Stimulated activated naive CD8-positive, alpha-beta T cell treated with anti-CD3 and anti-CD28 coated beads, Interleukin-15, Interleukin-2, amounts not matched to agents 100 ng/mL and 50 ng/mL, for 24 hours (primary cell): ENCODE results near the gene MAP4K4.

ENCODE experiments used
- H3K27ac Mint-ChIP-seq: one replicate; pipeline ENCODE4 v1.8.0; 2021; ENCODE audit warnings: mild to moderate bottlenecking, mixed read lengths
- H3K27me3 Mint-ChIP-seq: one replicate; pipeline ENCODE4 v1.8.0; 2021; ENCODE audit warnings: mixed read lengths
- H3K36me3 Mint-ChIP-seq: one replicate; pipeline ENCODE4 v1.8.0; 2021; ENCODE audit warnings: low read depth, mixed read lengths
- H3K4me1 Mint-ChIP-seq: one replicate; pipeline ENCODE4 v1.8.0; 2021; ENCODE audit warnings: low read depth, mixed read lengths
- H3K4me3 Mint-ChIP-seq: one replicate; pipeline ENCODE4 v1.8.0; 2021; ENCODE audit warnings: mild to moderate bottlenecking, mixed read lengths
- H3K9me3 Mint-ChIP-seq: one replicate; pipeline ENCODE4 v1.8.0; 2021; ENCODE audit warnings: mixed read lengths

MAP4K4 gene

DNA sequence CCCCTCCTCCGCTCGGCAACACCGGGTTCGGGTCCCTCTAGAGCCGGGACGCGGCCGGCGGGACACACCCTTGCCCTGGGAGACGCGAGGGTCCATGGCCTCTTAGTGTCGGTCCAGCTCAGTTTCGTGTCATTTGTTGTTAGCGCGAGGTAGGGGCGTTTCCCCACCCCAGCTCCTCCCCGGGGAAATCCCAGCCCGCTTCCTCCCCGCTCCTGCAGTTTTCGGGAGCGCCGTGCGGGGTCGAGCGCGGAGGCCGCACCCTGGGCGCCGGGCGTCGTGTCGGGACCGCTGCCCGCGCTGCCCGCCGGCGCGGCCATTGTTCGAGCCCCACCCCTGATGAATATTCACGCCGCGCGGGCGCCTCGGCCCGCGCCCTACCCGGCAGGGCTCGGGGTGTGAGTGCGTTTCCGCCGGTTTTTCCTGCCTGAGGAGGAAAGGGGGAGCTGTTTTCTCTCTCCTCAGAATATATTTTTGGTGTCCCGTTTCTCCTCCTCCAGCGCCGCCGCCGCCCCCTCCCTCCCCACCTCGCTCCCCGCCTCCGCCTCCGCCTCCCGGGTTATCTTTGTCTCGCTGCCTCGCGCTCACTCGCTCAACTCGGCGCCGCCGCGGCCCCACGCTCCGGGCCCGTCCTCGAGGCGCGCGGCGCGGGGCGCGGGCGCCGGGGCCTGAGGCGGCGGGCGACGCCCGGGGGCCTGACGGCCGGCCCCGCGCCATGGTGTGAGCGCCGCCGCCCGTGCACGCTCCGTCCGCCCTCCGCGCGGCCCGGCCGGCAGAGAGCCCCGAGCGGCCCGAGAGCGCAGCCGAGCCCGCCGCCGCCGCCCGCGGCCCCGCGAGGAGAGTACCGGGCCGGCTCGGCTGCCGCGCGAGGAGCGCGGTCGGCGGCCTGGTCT, at the start of gene MAP4K4:
MAP4K4 (plus strand) TSS at position 584 of the 890 bp plus-strand sequence. CDS start 374 bp downstream, outside the sequence.
- H3K9me3 Mint-ChIP-seq: peaks cover 9% of the 10 kb centered on the region
- peak within 1 kb of the TSS; percentile 87 for H3K4me3 Mint-ChIP-seq
- H3K36me3 Mint-ChIP-seq: peaks cover 12% of the 10 kb centered on the region
- peaks cover 19% of the 10 kb centered on the region for H3K4me1 Mint-ChIP-seq
- H3K27ac Mint-ChIP-seq: peak within 1 kb of the TSS; percentile 86
- H3K27me3 Mint-ChIP-seq: peaks cover 5% of the 10 kb centered on the region

DNA sequence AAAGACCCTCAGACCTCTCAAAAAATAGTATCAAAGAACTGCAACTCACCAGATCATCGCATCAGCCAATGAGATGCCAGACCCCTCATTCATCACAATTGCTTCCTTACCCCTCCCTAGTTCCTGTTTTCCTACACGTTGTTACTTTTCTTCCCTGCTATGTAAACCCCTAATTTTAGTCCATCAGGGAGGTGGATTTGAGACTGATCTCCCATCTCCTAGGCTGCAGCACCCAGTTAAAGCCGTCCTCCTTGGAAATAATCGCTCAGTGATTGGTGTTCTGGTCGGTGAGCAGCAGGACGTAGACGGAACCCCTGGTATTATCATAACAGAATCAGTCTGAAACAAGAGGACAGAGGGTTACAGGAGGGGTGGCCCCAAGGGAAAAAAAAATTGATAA, 44.0 kb upstream of the MAP4K4 start:
- H3K27ac Mint-ChIP-seq: no peak overlapping the region

DNA sequence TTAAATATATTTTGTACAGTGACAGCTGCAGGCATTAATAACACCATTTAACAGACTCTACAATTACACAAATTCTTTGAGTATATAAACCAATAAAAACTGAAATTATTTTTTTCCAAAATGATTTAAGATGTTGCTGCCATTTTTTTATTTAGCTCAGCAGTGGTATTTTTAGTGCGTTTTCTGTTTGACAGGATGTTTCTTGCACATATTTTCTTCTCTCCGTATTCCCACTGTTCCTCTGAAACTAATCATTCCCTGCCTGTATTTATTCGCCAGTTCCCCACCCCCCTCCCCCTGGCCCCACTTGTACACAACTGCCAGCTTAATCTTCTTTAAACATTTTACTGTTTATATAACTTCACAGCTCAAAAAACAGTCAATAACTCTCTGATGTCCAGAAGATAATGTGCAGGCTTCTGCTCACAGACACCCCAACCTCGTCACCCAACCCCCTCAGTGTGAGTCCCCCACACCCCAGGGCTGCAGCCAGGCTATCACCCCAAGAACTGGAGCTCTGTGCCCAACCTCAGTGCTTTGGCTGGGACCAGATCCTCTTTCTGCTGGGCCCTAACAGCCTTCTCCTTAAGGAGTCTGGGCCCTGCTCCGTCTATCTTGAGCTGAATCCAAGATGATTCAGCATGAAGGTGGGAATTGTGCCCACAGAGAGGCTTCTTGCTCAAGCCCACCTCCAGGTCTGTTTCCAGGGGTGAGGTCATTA, 41.6 kb upstream of the MAP4K4 start:
- Mint-ChIP-seq H3K27ac (no peak overlapping the region), H3K36me3 (no peaks in the 10 kb centered on the region), H3K4me3 (no peak overlapping the region), H3K9me3 (peaks cover 4% of the 10 kb centered on the region), H3K4me1 (peaks cover 25% of the 10 kb centered on the region), H3K27me3 (no peaks in the 10 kb centered on the region)

More for the DNA sequence above, 44.0 kb upstream of the MAP4K4 start:
- Mint-ChIP-seq H3K27me3 (no peaks in the 10 kb centered on the region), H3K4me1 (peaks cover 32% of the 10 kb centered on the region), H3K36me3 (no peaks in the 10 kb centered on the region), H3K9me3 (peaks cover 4% of the 10 kb centered on the region), H3K4me3 (no peak overlapping the region)

DNA sequence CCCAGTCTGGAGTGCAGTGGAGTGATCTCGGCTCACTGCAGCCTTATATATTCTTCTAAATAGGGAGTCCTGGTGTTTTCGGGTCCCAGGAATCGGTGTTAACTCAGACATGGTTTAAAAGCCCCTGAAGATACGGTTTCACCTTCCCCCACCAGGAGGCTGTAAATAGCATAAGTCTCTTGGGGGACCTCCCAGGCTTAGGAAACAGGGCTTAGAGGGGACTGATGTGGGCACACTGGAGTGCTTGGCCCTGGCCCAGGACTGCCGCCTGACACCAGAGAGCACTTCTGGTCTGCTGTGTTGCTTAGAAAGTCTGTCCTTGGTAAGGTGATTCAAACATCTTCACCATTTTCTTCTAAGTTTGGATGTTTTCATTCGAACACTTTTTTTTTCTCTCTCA, 39.7 kb upstream of the MAP4K4 start:
- Mint-ChIP-seq H3K4me1 (peaks cover 5% of the 10 kb centered on the region), H3K36me3 (no peaks in the 10 kb centered on the region), H3K9me3 (peaks cover 4% of the 10 kb centered on the region), H3K27me3 (no peaks in the 10 kb centered on the region), H3K27ac (no peak overlapping the region), H3K4me3 (no peak overlapping the region)

DNA sequence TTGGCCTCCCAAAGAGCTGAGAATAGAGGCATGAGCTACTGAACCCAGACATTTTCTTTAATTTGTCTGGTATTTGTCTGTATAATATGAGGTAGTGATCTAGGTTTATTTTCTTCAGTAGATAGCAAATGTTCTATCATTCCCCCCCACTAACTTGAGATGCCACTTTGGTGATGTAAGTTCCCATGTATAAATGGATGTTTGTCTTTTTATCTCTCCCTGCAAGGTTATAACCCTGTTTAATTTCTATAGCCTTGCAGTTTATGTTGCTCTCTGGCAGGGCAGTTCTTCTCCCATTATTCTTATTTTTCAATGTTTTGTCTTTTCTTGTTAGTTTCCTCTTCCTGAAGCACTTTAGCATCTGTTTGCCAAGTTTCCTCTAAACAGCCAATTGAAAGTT, 39.1 kb upstream of the MAP4K4 start:
- Mint-ChIP-seq H3K27me3 (no peaks in the 10 kb centered on the region), H3K9me3 (peaks cover 3% of the 10 kb centered on the region), H3K4me3 (no peak overlapping the region), H3K36me3 (no peaks in the 10 kb centered on the region), H3K27ac (no peak overlapping the region), H3K4me1 (peaks cover 3% of the 10 kb centered on the region)

DNA sequence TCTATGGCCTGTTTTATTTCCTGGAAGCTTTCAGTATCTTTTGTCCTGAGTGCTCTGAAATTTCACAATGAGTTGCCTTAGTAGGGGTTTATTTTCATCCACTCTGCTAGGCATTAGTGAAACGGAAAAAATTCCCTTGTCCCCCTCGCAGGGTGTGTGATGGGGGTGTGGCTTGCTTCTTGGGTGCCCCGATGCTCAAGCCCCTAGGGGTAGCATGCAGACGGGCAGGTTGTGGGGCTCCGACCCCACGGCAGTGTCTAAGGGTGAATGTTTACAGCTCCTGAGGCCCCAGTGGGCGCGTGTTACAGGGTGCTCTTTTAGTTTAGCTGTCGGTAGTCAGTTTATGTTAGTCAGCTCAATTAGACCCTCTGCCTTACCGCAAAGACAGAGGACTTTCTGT, 32.2 kb upstream of the MAP4K4 start:
- H3K4me3 Mint-ChIP-seq: no peak overlapping the region
- no peaks in the 10 kb centered on the region for H3K4me1 Mint-ChIP-seq
- no peak overlapping the region for H3K27ac Mint-ChIP-seq
- no peaks in the 10 kb centered on the region for H3K9me3 Mint-ChIP-seq
- H3K27me3 Mint-ChIP-seq: no peaks in the 10 kb centered on the region
- H3K36me3 Mint-ChIP-seq: no peaks in the 10 kb centered on the region

DNA sequence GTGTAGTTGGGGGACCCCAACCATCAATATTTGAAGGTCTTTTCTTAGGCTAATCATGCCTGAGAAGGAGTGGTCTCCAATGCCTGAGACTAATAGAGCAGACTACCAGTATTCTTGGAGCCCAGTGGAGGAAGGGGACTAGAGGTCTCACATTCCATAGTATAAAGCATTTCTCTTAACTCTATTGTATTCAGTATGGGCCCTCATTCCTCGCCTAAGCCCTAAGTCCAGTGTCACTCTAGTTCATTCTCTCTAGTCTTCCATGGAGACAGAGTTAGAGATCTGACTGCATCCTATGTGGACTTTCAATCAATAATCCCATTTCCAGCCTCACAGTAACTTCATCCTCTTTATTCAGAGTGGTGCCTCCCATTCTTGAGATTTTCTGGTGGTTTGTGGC, 29.7 kb upstream of the MAP4K4 start:
- Mint-ChIP-seq H3K4me1 (peaks cover 4% of the 10 kb centered on the region), H3K27me3 (no peaks in the 10 kb centered on the region), H3K4me3 (no peak overlapping the region), H3K9me3 (peaks cover 11% of the 10 kb centered on the region), H3K36me3 (peaks cover 10% of the 10 kb centered on the region), H3K27ac (no peak overlapping the region)

DNA sequence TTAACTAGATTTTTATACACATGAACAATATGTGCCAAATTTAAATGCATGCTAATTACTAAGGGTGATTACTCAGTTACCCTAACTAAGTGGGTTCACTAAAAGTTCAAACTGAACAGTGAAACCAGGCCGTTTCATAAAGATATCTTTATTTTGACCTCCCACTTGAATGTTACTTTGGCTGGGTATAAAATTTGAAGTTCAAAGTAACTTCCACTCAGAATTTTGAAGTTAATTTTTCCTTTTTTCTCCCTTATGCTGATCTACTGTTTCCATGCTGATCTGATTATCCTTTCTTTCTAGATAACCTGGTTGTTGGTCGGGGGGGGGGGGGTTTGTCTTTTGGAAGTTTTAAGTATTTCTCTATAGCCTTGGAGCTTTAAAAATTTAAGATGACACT, 25.5 kb upstream of the MAP4K4 start:
- Mint-ChIP-seq H3K4me1 (peaks cover 11% of the 10 kb centered on the region), H3K4me3 (no peak overlapping the region), H3K36me3 (peaks cover 10% of the 10 kb centered on the region), H3K27ac (no peak overlapping the region), H3K9me3 (peaks cover 11% of the 10 kb centered on the region), H3K27me3 (no peaks in the 10 kb centered on the region)

DNA sequence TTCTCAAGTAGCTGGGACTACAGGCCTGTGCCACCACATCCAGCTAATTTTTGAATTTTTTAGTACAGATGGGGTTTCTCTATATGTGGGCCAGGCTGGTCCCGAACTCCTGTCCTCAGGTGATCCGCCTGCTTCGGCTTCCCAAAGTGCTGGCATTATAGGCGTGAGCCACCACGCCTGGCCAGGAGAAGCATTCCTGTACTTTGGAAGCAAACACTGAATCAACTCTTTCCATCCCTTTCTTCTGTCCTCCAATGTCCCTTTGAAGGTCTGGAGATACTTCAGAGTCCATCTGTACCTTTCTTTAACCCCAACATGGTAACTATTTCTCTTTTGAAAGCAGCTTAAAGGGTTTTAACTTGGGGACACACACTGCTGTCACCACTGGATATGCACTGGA, 23.6 kb upstream of the MAP4K4 start:
- Mint-ChIP-seq H3K27ac (no peak overlapping the region), H3K4me3 (no peak overlapping the region)

DNA sequence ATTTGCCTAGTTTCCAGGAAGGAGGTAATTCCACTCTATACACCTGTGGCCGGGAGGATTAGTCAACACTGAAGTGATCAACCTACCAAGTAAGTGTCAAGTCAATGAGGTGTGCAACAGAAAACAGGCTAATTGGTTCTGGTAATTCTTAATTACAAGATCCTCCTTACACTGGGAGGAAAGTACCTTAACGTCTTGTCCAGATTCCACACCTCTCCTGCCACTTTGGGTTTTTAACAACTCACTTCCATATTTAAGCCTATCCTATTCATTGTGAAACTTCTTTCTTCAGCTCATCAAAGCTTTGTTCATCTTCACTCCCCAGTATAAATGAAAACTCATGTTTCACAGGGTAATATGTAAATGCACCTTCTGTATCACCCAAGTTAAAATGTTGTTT, 22.0 kb upstream of the MAP4K4 start:
- Mint-ChIP-seq H3K36me3 (peaks cover 10% of the 10 kb centered on the region), H3K27me3 (no peaks in the 10 kb centered on the region), H3K27ac (no peak overlapping the region), H3K9me3 (peaks cover 11% of the 10 kb centered on the region), H3K4me3 (no peak overlapping the region), H3K4me1 (peaks cover 11% of the 10 kb centered on the region)

More for the DNA sequence above, 23.6 kb upstream of the MAP4K4 start:
- Mint-ChIP-seq H3K4me1 (peaks cover 11% of the 10 kb centered on the region), H3K36me3 (peaks cover 10% of the 10 kb centered on the region), H3K9me3 (peaks cover 11% of the 10 kb centered on the region), H3K27me3 (no peaks in the 10 kb centered on the region)

DNA sequence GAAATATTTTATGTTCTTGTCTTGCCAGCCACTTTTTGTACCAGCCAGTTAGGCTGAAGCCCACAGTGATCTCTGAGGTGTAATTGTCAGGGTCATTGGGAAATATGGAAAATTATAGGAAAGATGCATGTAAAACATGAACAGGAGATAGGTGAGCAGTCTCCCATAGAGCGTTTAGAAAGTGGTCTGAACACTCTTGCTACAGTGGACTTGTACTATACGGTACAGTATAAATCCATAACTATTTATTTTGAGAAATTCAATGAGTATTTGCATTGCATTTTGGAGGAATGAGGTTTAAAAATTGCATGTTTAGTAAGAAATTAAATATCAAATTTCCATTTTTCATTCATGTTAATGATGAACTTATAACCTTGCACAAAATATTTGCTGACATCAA, 20.8 kb upstream of the MAP4K4 start:
- Mint-ChIP-seq H3K4me1 (peaks cover 10% of the 10 kb centered on the region), H3K27ac (no peak overlapping the region), H3K36me3 (peaks cover 9% of the 10 kb centered on the region), H3K9me3 (peaks cover 9% of the 10 kb centered on the region), H3K27me3 (no peaks in the 10 kb centered on the region), H3K4me3 (no peak overlapping the region)

DNA sequence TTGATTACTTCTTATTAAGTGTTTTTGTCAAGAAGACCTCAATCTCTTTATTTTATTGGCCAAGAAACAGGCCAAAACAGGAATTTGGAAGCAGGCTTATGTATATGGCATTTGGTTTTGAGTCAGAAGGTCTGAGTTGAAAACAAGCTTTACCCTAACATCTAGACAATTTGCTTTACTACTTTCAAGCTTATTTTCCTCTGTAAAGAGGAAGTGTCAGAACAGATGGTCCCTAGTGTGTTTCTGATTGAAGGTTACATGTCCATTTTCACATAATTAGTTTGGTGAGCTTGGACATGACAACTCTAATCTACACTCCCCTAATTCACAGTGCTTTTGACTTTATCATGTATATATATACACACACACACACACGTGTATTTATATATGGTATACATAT, 19.8 kb upstream of the MAP4K4 start:
- no peaks in the 10 kb centered on the region for H3K27me3 Mint-ChIP-seq
- no peak overlapping the region for H3K27ac Mint-ChIP-seq
- peaks cover 7% of the 10 kb centered on the region for H3K4me1 Mint-ChIP-seq

DNA sequence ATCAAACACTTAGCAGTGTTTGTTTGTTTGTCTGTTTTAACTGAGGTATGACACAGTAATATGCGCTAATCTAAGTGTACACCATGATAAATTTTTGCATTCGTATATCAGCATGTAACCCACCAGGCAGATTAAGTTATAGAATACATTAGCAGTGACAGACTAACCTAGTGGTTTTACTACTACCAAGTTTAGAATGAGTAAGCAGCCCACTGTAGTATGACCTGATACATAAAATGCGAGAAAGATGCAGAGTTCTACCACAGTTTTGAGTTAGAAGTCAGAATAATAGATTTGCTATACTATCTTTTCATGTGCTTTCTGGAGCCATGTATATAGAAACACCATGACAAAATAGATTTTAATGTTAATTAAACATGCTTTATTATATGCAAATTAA, 19.1 kb upstream of the MAP4K4 start:
- no peak overlapping the region for H3K27ac Mint-ChIP-seq
- no peak overlapping the region for H3K4me3 Mint-ChIP-seq
- H3K4me1 Mint-ChIP-seq: peaks cover 7% of the 10 kb centered on the region
- no peaks in the 10 kb centered on the region for H3K36me3 Mint-ChIP-seq
- no peaks in the 10 kb centered on the region for H3K27me3 Mint-ChIP-seq
- H3K9me3 Mint-ChIP-seq: no peaks in the 10 kb centered on the region

More for the DNA sequence above, 19.8 kb upstream of the MAP4K4 start:
- Mint-ChIP-seq H3K36me3 (no peaks in the 10 kb centered on the region), H3K4me3 (no peak overlapping the region), H3K9me3 (no peaks in the 10 kb centered on the region)

DNA sequence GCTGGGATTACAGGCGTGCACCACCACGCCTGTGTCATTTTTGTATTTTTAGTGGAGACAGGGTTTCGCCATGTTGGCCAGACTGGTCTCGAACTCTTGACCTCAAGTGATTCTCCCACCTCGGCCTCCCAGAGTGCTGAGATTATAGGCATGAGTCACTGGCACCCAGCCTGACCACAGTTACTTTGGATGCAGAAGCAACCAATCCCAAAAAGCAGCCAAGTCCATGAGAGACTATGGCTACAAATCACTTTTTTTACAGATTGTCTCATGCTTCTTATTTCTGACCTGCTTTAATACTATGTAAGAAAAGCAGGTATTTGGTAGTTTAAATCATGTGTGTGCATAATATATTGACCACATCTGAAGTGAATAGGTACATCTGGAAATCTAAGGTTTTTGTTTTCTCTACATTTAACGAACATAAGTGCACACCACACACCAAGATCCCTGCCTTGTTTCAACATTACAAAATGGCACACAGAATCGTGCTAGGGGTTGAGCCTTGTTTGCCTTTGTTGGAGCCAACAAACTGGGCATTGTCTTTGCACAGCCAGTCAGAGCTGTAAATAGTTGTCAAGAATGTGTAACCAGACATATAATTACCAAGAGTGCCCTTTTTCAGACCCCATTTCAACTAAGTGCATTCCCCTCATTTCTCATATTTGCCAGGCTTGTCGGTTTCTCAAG, 18.3 kb upstream of the MAP4K4 start:
- no peaks in the 10 kb centered on the region for H3K36me3 Mint-ChIP-seq
- H3K27me3 Mint-ChIP-seq: no peaks in the 10 kb centered on the region
- H3K9me3 Mint-ChIP-seq: no peaks in the 10 kb centered on the region
- no peak overlapping the region for H3K27ac Mint-ChIP-seq
- H3K4me1 Mint-ChIP-seq: peaks cover 7% of the 10 kb centered on the region
- H3K4me3 Mint-ChIP-seq: no peak overlapping the region
